ENCODE results near the gene MT1H.

GRCh38 chr16:56643080-56643778 lies 26.4 kb upstream of the MT1H start:
- TF ChIP-seq, protein P1, sequence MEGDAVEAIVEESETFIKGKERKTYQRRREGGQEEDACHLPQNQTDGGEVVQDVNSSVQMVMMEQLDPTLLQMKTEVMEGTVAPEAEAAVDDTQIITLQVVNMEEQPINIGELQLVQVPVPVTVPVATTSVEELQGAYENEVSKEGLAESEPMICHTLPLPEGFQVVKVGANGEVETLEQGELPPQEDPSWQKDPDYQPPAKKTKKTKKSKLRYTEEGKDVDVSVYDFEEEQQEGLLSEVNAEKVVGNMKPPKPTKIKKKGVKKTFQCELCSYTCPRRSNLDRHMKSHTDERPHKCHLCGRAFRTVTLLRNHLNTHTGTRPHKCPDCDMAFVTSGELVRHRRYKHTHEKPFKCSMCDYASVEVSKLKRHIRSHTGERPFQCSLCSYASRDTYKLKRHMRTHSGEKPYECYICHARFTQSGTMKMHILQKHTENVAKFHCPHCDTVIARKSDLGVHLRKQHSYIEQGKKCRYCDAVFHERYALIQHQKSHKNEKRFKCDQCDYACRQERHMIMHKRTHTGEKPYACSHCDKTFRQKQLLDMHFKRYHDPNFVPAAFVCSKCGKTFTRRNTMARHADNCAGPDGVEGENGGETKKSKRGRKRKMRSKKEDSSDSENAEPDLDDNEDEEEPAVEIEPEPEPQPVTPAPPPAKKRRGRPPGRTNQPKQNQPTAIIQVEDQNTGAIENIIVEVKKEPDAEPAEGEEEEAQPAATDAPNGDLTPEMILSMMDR (IDR thresholded peaks at IDR 0.05) = no peak
- TF ChIP-seq EZH2 (IDR thresholded peaks at IDR 0.05; ENCODE audit: borderline replicate concordance, insufficient read depth, low read depth, low read length, poor library complexity, severe bottlenecking) = no peak

Measured in B cell (primary cell).